HEK293 (cell line): Measurements from ENCODE around the gene TSEN54.

ENCODE experiments used
- OSR2 ChIP-seq: fragments of 450-650 bp; formaldehyde crosslinking; IDR thresholded peaks from 2 replicates; pipeline ENCODE4 v1.5.1; 2016; ENCODE audit warnings: missing biosample characterization, missing genetic modification characterization
- ZBTB48 ChIP-seq: fragments of 450-650 bp; formaldehyde crosslinking; IDR thresholded peaks from 2 replicates; pipeline ENCODE4 v1.5.1; 2016; ENCODE audit warnings: missing biosample characterization, missing genetic modification characterization
- ZFHX2 ChIP-seq: fragments of 450-650 bp; formaldehyde crosslinking; conservative IDR thresholded peaks from 2 replicates; pipeline ENCODE4 v1.5.1; 2016; ENCODE audit warnings: missing biosample characterization, missing genetic modification characterization
- ZFP3 ChIP-seq: fragments of 450-650 bp; formaldehyde crosslinking; IDR thresholded peaks from 2 replicates; pipeline ENCODE4 v1.5.1; 2016; ENCODE audit warnings: low read depth, missing biosample characterization, missing genetic modification characterization
- ZFP41 ChIP-seq: fragments of 450-650 bp; formaldehyde crosslinking; IDR thresholded peaks from 2 replicates; pipeline ENCODE4 v1.5.1; 2016; ENCODE audit warnings: missing biosample characterization, missing genetic modification characterization, borderline replicate concordance
- ZNF112 ChIP-seq: fragments of 450-650 bp; formaldehyde crosslinking; IDR thresholded peaks from 2 replicates; pipeline ENCODE4 v1.5.0; 2017; ENCODE audit warnings: missing biosample characterization, missing genetic modification characterization
- ZNF184 ChIP-seq: fragments of 450-650 bp; IDR thresholded peaks from 2 replicates; pipeline ENCODE4 v1.5.1; 2018; ENCODE audit warnings: missing biosample characterization, mild to moderate bottlenecking, missing genetic modification characterization
- ZNF223 ChIP-seq: fragments of 450-650 bp; formaldehyde crosslinking; IDR thresholded peaks from 2 replicates; pipeline ENCODE4 v1.5.1; 2016; ENCODE audit warnings: missing biosample characterization, missing genetic modification characterization
- ZNF248 ChIP-seq: fragments of 450-650 bp; formaldehyde crosslinking; IDR thresholded peaks from 2 replicates; pipeline ENCODE4 v1.5.1; 2017; ENCODE audit warnings: missing biosample characterization, missing genetic modification characterization
- ZNF292 ChIP-seq: fragments of 450-650 bp; formaldehyde crosslinking; IDR thresholded peaks from 2 replicates; pipeline ENCODE4 v1.5.1; 2016; ENCODE audit warnings: low read depth, missing biosample characterization, missing genetic modification characterization, borderline replicate concordance
- ZNF335 ChIP-seq: fragments of 450-650 bp; formaldehyde crosslinking; conservative IDR thresholded peaks from 2 replicates; pipeline ENCODE4 v1.5.1; 2016; ENCODE audit warnings: missing biosample characterization, missing genetic modification characterization
- ZNF571 ChIP-seq: fragments of 450-650 bp; formaldehyde crosslinking; IDR thresholded peaks from 2 replicates; pipeline ENCODE4 v1.5.0; 2017; ENCODE audit warnings: missing biosample characterization, missing genetic modification characterization
- ZNF585B ChIP-seq: fragments of 450-650 bp; formaldehyde crosslinking; IDR thresholded peaks from 2 replicates; pipeline ENCODE4 v1.5.1; 2016; ENCODE audit warnings: missing biosample characterization, missing genetic modification characterization
- ZNF624 ChIP-seq: fragments of 450-650 bp; formaldehyde crosslinking; IDR thresholded peaks from 2 replicates; pipeline ENCODE4 v1.5.1; 2017; ENCODE audit warnings: missing biosample characterization, missing genetic modification characterization
- ZNF76 ChIP-seq: fragments of 450-650 bp; formaldehyde crosslinking; IDR thresholded peaks from 2 replicates; pipeline ENCODE4; 2016; ENCODE audit warnings: low read depth, missing biosample characterization, missing genetic modification characterization, borderline replicate concordance
- ZNF830 ChIP-seq: fragments of 450-650 bp; IDR thresholded peaks from 2 replicates; pipeline ENCODE4 v1.5.0; 2018; ENCODE audit warnings: missing biosample characterization, missing genetic modification characterization, low read depth, mild to moderate bottlenecking, moderate library complexity
- TF ChIP-seq, protein P1 (sequence below): fragments of 450-650 bp; formaldehyde crosslinking; IDR thresholded peaks from 2 replicates; pipeline ENCODE4 v1.5.1; 2017; ENCODE audit warnings: missing biosample characterization, missing genetic modification characterization
- TF ChIP-seq, protein P2 (sequence below): fragments of 450-650 bp; formaldehyde crosslinking; IDR thresholded peaks from 2 replicates; pipeline ENCODE4 v1.5.1; 2016; ENCODE audit warnings: missing biosample characterization, missing genetic modification characterization
- TF ChIP-seq, protein P3 (sequence below): fragments of 450-650 bp; formaldehyde crosslinking; conservative IDR thresholded peaks from 2 replicates; pipeline ENCODE4 v1.5.1; 2016; ENCODE audit warnings: low read depth, missing biosample characterization, missing genetic modification characterization
- TF ChIP-seq, protein P4 (sequence below): fragments of 450-650 bp; formaldehyde crosslinking; IDR thresholded peaks from 2 replicates; pipeline ENCODE4 v1.5.1; 2017; ENCODE audit warnings: missing biosample characterization, missing genetic modification characterization
- TF ChIP-seq, protein P5 (sequence below): fragments of 450-650 bp; formaldehyde crosslinking; IDR thresholded peaks from 2 replicates; pipeline ENCODE4 v1.5.1; 2017; ENCODE audit warnings: missing biosample characterization, missing genetic modification characterization
- TF ChIP-seq, protein P6 (sequence below): fragments of 450-650 bp; formaldehyde crosslinking; IDR thresholded peaks from 2 replicates; pipeline ENCODE4 v1.5.1; 2016; ENCODE audit warnings: missing biosample characterization, missing genetic modification characterization
- TF ChIP-seq, protein P7 (sequence below): fragments of 450-650 bp; formaldehyde crosslinking; IDR thresholded peaks from 2 replicates; pipeline ENCODE4 v1.5.0; 2017; ENCODE audit warnings: missing biosample characterization, missing genetic modification characterization, borderline replicate concordance

Gene TSEN54

DNA sequence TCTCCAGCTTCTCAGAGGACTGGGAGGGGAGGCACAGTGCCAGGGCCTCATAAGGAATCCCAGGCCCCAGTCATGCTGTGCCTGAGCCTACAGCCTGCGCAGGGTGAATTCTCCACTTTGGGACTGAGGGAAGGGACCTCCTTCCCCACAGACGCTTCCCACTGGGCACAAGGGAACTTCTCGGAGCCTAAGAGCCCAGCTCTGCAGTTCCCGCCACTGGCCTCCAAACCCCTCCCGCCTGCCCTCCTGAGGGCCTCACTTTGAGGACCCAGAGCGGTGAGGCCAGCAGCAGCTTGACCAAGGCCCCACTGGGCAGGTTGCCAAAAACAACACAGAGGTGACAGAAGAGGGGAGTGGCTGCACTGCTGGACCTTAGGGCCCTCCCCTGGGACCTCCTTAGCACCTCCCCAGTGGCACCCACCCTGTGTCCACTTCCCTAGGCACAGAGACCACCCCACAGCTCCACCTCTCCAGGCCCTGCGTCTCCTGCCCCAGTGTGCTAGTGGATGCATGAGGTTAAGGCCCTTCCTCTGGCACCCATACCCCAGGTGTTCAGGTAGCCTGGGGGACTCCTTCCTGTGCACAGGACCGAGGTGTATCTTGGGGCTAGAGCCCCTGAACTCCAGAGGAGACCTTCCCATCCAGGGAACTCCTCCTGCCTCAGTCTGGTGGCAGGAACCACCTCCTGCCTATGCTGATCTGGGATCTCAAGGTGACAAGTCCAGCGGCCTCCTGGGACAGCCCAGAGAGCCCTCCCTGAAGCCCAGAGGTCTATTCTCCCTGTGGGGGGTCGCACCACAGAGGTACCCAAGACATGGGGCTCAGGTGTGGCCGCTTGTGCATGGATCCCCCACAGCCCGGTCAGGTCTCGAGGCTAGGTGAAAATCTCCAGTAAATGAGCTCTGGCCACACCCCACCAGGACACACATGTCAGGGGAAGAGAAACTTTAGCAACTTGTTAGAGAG is 4.4 kb upstream of the TSEN54 start (continued):
- TF ChIP-seq, protein P1, sequence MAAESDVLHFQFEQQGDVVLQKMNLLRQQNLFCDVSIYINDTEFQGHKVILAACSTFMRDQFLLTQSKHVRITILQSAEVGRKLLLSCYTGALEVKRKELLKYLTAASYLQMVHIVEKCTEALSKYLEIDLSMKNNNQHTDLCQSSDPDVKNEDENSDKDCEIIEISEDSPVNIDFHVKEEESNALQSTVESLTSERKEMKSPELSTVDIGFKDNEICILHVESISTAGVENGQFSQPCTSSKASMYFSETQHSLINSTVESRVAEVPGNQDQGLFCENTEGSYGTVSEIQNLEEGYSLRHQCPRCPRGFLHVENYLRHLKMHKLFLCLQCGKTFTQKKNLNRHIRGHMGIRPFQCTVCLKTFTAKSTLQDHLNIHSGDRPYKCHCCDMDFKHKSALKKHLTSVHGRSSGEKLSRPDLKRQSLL (tag by site-specific recombination): no peak
- TF ChIP-seq, protein P2, sequence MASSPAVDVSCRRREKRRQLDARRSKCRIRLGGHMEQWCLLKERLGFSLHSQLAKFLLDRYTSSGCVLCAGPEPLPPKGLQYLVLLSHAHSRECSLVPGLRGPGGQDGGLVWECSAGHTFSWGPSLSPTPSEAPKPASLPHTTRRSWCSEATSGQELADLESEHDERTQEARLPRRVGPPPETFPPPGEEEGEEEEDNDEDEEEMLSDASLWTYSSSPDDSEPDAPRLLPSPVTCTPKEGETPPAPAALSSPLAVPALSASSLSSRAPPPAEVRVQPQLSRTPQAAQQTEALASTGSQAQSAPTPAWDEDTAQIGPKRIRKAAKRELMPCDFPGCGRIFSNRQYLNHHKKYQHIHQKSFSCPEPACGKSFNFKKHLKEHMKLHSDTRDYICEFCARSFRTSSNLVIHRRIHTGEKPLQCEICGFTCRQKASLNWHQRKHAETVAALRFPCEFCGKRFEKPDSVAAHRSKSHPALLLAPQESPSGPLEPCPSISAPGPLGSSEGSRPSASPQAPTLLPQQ: no peak
- TF ChIP-seq ZNF112 (tag by site-specific recombination): no peak
- TF ChIP-seq, protein P3, sequence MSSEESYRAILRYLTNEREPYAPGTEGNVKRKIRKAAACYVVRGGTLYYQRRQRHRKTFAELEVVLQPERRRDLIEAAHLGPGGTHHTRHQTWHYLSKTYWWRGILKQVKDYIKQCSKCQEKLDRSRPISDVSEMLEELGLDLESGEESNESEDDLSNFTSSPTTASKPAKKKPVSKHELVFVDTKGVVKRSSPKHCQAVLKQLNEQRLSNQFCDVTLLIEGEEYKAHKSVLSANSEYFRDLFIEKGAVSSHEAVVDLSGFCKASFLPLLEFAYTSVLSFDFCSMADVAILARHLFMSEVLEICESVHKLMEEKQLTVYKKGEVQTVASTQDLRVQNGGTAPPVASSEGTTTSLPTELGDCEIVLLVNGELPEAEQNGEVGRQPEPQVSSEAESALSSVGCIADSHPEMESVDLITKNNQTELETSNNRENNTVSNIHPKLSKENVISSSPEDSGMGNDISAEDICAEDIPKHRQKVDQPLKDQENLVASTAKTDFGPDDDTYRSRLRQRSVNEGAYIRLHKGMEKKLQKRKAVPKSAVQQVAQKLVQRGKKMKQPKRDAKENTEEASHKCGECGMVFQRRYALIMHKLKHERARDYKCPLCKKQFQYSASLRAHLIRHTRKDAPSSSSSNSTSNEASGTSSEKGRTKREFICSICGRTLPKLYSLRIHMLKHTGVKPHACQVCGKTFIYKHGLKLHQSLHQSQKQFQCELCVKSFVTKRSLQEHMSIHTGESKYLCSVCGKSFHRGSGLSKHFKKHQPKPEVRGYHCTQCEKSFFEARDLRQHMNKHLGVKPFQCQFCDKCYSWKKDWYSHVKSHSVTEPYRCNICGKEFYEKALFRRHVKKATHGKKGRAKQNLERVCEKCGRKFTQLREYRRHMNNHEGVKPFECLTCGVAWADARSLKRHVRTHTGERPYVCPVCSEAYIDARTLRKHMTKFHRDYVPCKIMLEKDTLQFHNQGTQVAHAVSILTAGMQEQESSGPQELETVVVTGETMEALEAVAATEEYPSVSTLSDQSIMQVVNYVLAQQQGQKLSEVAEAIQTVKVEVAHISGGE (tag by site-specific recombination): no peak
- no peak for TF ChIP-seq ZFHX2 (tag by site-specific recombination)
- TF ChIP-seq ZNF571 (tag by site-specific recombination): no peak
- TF ChIP-seq, protein P4, sequence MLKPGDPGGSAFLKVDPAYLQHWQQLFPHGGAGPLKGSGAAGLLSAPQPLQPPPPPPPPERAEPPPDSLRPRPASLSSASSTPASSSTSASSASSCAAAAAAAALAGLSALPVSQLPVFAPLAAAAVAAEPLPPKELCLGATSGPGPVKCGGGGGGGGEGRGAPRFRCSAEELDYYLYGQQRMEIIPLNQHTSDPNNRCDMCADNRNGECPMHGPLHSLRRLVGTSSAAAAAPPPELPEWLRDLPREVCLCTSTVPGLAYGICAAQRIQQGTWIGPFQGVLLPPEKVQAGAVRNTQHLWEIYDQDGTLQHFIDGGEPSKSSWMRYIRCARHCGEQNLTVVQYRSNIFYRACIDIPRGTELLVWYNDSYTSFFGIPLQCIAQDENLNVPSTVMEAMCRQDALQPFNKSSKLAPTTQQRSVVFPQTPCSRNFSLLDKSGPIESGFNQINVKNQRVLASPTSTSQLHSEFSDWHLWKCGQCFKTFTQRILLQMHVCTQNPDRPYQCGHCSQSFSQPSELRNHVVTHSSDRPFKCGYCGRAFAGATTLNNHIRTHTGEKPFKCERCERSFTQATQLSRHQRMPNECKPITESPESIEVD (tag by site-specific recombination): no peak
- no peak for TF ChIP-seq OSR2 (tag by site-specific recombination)
- TF ChIP-seq ZNF830 (tag by site-specific recombination): no peak
- TF ChIP-seq, protein P5, sequence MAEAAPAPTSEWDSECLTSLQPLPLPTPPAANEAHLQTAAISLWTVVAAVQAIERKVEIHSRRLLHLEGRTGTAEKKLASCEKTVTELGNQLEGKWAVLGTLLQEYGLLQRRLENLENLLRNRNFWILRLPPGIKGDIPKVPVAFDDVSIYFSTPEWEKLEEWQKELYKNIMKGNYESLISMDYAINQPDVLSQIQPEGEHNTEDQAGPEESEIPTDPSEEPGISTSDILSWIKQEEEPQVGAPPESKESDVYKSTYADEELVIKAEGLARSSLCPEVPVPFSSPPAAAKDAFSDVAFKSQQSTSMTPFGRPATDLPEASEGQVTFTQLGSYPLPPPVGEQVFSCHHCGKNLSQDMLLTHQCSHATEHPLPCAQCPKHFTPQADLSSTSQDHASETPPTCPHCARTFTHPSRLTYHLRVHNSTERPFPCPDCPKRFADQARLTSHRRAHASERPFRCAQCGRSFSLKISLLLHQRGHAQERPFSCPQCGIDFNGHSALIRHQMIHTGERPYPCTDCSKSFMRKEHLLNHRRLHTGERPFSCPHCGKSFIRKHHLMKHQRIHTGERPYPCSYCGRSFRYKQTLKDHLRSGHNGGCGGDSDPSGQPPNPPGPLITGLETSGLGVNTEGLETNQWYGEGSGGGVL (tag by site-specific recombination): no peak
- peak; percentile 74 for TF ChIP-seq ZNF335 (tag by site-specific recombination)
- no peak for TF ChIP-seq ZFP3 (tag by site-specific recombination)
- TF ChIP-seq ZNF292 (tag by site-specific recombination): no peak
- no peak for TF ChIP-seq ZNF184
- TF ChIP-seq, protein P6, sequence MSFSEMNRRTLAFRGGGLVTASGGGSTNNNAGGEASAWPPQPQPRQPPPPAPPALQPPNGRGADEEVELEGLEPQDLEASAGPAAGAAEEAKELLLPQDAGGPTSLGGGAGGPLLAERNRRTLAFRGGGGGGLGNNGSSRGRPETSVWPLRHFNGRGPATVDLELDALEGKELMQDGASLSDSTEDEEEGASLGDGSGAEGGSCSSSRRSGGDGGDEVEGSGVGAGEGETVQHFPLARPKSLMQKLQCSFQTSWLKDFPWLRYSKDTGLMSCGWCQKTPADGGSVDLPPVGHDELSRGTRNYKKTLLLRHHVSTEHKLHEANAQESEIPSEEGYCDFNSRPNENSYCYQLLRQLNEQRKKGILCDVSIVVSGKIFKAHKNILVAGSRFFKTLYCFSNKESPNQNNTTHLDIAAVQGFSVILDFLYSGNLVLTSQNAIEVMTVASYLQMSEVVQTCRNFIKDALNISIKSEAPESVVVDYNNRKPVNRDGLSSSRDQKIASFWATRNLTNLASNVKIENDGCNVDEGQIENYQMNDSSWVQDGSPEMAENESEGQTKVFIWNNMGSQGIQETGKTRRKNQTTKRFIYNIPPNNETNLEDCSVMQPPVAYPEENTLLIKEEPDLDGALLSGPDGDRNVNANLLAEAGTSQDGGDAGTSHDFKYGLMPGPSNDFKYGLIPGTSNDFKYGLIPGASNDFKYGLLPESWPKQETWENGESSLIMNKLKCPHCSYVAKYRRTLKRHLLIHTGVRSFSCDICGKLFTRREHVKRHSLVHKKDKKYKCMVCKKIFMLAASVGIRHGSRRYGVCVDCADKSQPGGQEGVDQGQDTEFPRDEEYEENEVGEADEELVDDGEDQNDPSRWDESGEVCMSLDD (tag by site-specific recombination): no peak
- TF ChIP-seq, protein P7, sequence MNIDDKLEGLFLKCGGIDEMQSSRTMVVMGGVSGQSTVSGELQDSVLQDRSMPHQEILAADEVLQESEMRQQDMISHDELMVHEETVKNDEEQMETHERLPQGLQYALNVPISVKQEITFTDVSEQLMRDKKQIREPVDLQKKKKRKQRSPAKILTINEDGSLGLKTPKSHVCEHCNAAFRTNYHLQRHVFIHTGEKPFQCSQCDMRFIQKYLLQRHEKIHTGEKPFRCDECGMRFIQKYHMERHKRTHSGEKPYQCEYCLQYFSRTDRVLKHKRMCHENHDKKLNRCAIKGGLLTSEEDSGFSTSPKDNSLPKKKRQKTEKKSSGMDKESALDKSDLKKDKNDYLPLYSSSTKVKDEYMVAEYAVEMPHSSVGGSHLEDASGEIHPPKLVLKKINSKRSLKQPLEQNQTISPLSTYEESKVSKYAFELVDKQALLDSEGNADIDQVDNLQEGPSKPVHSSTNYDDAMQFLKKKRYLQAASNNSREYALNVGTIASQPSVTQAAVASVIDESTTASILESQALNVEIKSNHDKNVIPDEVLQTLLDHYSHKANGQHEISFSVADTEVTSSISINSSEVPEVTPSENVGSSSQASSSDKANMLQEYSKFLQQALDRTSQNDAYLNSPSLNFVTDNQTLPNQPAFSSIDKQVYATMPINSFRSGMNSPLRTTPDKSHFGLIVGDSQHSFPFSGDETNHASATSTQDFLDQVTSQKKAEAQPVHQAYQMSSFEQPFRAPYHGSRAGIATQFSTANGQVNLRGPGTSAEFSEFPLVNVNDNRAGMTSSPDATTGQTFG (tag by site-specific recombination): no peak
- no peak for TF ChIP-seq ZFP41 (tag by site-specific recombination)
- no peak for TF ChIP-seq ZNF223 (tag by site-specific recombination)
- no peak for TF ChIP-seq ZNF624
- TF ChIP-seq ZNF248 (tag by site-specific recombination): no peak
- TF ChIP-seq ZBTB48 (tag by site-specific recombination): peak; percentile 39; the same call in 1 of the 2 replicates
- no peak for TF ChIP-seq ZNF76 (tag by site-specific recombination)
- TF ChIP-seq ZNF585B (tag by site-specific recombination): no peak
